ENCODE measurements around the gene ADAM12.

DNA sequence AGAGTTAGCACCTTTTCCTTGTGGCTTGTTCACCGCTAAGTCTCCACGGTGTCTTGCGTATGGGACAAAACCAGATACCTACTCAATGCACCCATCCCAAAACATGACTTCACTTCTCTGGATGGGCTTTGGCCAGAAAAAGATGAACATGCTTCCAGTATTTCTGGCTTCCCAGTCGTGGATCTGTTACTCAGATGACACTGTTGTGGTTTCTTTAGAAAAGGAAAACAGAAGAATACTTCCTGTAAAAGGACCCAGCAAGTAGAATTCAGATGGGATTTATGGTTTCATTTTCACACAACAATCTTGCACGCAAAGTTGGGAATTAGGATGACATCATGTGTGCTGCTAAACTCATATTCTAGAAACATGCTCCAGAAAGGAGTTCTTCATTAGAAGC is 216.7 kb downstream of the ADAM12 start:
- TF ChIP-seq, protein P1, sequence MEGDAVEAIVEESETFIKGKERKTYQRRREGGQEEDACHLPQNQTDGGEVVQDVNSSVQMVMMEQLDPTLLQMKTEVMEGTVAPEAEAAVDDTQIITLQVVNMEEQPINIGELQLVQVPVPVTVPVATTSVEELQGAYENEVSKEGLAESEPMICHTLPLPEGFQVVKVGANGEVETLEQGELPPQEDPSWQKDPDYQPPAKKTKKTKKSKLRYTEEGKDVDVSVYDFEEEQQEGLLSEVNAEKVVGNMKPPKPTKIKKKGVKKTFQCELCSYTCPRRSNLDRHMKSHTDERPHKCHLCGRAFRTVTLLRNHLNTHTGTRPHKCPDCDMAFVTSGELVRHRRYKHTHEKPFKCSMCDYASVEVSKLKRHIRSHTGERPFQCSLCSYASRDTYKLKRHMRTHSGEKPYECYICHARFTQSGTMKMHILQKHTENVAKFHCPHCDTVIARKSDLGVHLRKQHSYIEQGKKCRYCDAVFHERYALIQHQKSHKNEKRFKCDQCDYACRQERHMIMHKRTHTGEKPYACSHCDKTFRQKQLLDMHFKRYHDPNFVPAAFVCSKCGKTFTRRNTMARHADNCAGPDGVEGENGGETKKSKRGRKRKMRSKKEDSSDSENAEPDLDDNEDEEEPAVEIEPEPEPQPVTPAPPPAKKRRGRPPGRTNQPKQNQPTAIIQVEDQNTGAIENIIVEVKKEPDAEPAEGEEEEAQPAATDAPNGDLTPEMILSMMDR (IDR thresholded peaks at IDR 0.05): no peak
- TF ChIP-seq POLR2A (IDR thresholded peaks at IDR 0.05): no peak
